Measurements from ENCODE around the gene HLCS.

DNA sequence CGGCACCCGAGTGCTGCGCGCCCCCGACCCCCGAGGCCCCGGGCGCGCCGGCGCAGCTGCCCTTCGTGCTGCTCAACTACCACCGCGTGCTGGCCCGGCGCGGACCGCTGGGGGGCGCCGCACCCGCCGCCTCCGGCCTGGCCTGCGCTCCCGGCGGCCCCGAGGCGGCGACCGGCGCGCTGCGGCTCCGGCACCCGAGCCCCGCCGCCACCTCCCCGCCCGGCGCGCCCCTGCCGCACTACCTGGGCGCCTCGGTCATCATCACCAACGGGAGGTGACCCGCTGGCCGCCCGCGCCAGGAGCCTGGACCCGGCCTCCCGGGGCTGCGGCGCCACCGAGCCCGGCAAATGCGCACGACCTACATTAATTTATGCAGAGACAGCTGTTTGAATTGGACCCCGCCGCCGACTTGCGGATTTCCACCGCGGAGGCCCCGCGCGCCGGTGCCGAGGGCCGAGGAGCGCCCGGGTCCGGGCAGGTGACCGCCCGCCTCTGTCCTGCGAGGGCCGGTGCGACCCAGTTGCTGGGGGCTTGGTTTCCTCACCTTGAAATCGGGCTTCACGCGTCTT, 218.6 kb downstream of the HLCS start:
- TF ChIP-seq, protein P1, sequence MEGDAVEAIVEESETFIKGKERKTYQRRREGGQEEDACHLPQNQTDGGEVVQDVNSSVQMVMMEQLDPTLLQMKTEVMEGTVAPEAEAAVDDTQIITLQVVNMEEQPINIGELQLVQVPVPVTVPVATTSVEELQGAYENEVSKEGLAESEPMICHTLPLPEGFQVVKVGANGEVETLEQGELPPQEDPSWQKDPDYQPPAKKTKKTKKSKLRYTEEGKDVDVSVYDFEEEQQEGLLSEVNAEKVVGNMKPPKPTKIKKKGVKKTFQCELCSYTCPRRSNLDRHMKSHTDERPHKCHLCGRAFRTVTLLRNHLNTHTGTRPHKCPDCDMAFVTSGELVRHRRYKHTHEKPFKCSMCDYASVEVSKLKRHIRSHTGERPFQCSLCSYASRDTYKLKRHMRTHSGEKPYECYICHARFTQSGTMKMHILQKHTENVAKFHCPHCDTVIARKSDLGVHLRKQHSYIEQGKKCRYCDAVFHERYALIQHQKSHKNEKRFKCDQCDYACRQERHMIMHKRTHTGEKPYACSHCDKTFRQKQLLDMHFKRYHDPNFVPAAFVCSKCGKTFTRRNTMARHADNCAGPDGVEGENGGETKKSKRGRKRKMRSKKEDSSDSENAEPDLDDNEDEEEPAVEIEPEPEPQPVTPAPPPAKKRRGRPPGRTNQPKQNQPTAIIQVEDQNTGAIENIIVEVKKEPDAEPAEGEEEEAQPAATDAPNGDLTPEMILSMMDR (conservative IDR thresholded peaks at IDR 0.05; ENCODE audit: low read length), result no peak
- no peak for TF ChIP-seq EZH2phosphoT487 (IDR thresholded peaks at IDR 0.05; ENCODE audit: borderline replicate concordance)

All from Loucy (cell line).